CD4-positive, CD25-positive, alpha-beta regulatory T cell (primary cell): Measurements from ENCODE around the gene NSMF. TPM values are rescaled to one million over a fixed set of nuclear protein-coding genes. Genes with fewer than 3 reads are reported as not detected.
A peak's percentile ranks its signal among the peaks of the same experiment; 100 is the strongest.

ENCODE experiments used
- ATAC-seq, 2 donors: fragments of 150-1000 bp; cut with Tn5 transposase; one replicate each; pipeline ENCODE4 v1.10.0; 2021; ENCODE audit warnings: low read depth in 2 of 2, moderate number of reproducible peaks in 2 of 2, moderate library complexity in 1 of 2
- DNase-seq, 3 donors: peaks; one replicate each; pipeline versions ENCODE4 v3.0.0 to v3.0.0-alpha.2; 2012 to 2022; ENCODE audit warnings: mixed read lengths in 1 of 3
- H3K27ac ChIP-seq: one replicate; pipeline ENCODE4 v1.7.0; 2013; ENCODE audit warnings: mild to moderate bottlenecking, low read length; ENCODE audit not compliant: insufficient read depth, poor library complexity, severe bottlenecking
- H3K27me3 ChIP-seq: one replicate; pipeline ENCODE4 v1.7.0; 2013; ENCODE audit warnings: low read length; ENCODE audit not compliant: control insufficient read depth, insufficient read depth
- H3K36me3 ChIP-seq: one replicate; pipeline ENCODE4 v1.7.0; 2013; ENCODE audit warnings: mild to moderate bottlenecking, low read length, moderate library complexity; ENCODE audit not compliant: control insufficient read depth, insufficient read depth
- H3K4me1 ChIP-seq: 2 replicates; pipeline ENCODE4 v1.7.0; 2013; ENCODE audit warnings: mild to moderate bottlenecking, low read length; ENCODE audit not compliant: insufficient read depth, control insufficient read depth, poor library complexity, severe bottlenecking
- H3K4me3 ChIP-seq: one replicate; pipeline ENCODE4 v1.7.0; 2013; ENCODE audit warnings: low read depth, mild to moderate bottlenecking, low read length, moderate library complexity
- H3K9me3 ChIP-seq, 2 experiments: 1 replicate in 1 of 2; 2 replicates in 1 of 2; pipeline ENCODE4 v1.7.0; 2013; ENCODE audit warnings: low read length in 2 of 2, mild to moderate bottlenecking in 1 of 2, moderate library complexity in 1 of 2; ENCODE audit not compliant: control insufficient read depth in 2 of 2
- H3K27ac Mint-ChIP-seq, 3 donors: one replicate each; pipeline ENCODE4 v1.8.0; 2020 to 2022; ENCODE audit warnings: mild to moderate bottlenecking in 3 of 3, mixed read lengths in 3 of 3, moderate library complexity in 2 of 3
- H3K27me3 Mint-ChIP-seq: one replicate; pipeline ENCODE4 v1.8.0; 2022; ENCODE audit warnings: mild to moderate bottlenecking, mixed read lengths
- H3K36me3 Mint-ChIP-seq: one replicate; pipeline ENCODE4 v1.8.0; 2020; ENCODE audit warnings: mixed read lengths
- H3K4me1 Mint-ChIP-seq, 4 donors: one replicate each; pipeline ENCODE4 v1.8.0; 2020 to 2022; ENCODE audit warnings: mixed read lengths in 4 of 4, mild to moderate bottlenecking in 1 of 4
- H3K4me3 Mint-ChIP-seq, 4 donors: one replicate each; pipeline ENCODE4 v1.8.0; 2020 to 2022; ENCODE audit warnings: mild to moderate bottlenecking in 4 of 4, mixed read lengths in 4 of 4, moderate library complexity in 3 of 4
- H3K9me3 Mint-ChIP-seq, 7 donors: one replicate each; pipeline ENCODE4 v1.8.0; 2020 to 2022; ENCODE audit warnings: mixed read lengths in 7 of 7, mild to moderate bottlenecking in 3 of 7, moderate library complexity in 2 of 7
- polyA plus RNA-seq, 4 donors: library from polyadenylated mRNA; unstranded; fragments of 300-500 nt; fragmentation: Illumina TruSeq; gene quantifications; one replicate each; pipeline ENCODE4 v1.2.3, GENCODE V29; 2021
- total RNA-seq: library from RNA; stranded (reverse); gene quantifications from one replicate; pipeline ENCODE4 v1.2.3, GENCODE V29; 2022

Gene NSMF
- total and polyA plus RNA-seq, 5 donors from 2014 or later = 9.3 to 109 (median 13.8) TPM

GRCh38 chr9:137456864-137457405, 2.2 kb downstream of the NSMF start:
- H3K27me3 ChIP-seq = no peaks in the 10 kb centered on the region
- Mint-ChIP-seq H3K4me3 (peak overlapping the region; percentile 48 to 84 (median 67)), H3K27me3 (no peaks in the 10 kb centered on the region), H3K4me1 (peaks cover 0 to 58% (median 3%) of the 10 kb centered on the region in 4 donors), H3K9me3 (peaks cover 0 to 1% (median 0%) of the 10 kb centered on the region in 7 donors), H3K27ac (peak overlapping the region in 2 of 3 donors; percentile 20 to 59), H3K36me3 (no peaks in the 10 kb centered on the region)
- H3K27ac ChIP-seq = no peak overlapping the region
- no peak overlapping the region for H3K4me3 ChIP-seq
- H3K9me3 ChIP-seq = no peaks in the 10 kb centered on the region
- ATAC-seq = no peak
- DNase-seq = no peak
- no peaks in the 10 kb centered on the region for H3K36me3 ChIP-seq
- peaks cover 87% of the 10 kb centered on the region for H3K4me1 ChIP-seq

GRCh38 chr9:137456061-137456863, 2.9 kb downstream of the NSMF start:
- ATAC-seq (no peak), DNase-seq (no peak)
- H3K27ac Mint-ChIP-seq = peak overlapping the region in 1 of 3 donors; percentile 69
- Histone ChIP-seq H3K36me3 (no peaks in the 10 kb centered on the region), H3K27ac (no peak overlapping the region), H3K4me1 (peaks cover 86% of the 10 kb centered on the region), H3K27me3 (no peaks in the 10 kb centered on the region), H3K9me3 (no peaks in the 10 kb centered on the region), H3K4me3 (no peak overlapping the region)
- no peaks in the 10 kb centered on the region for H3K27me3 Mint-ChIP-seq
- no peaks in the 10 kb centered on the region for H3K36me3 Mint-ChIP-seq
- H3K4me3 Mint-ChIP-seq = peak overlapping the region; percentile 48 to 84 (median 74)
- H3K4me1 Mint-ChIP-seq = peaks cover 0 to 59% (median 2%) of the 10 kb centered on the region in 4 donors
- no peaks in the 10 kb centered on the region for H3K9me3 Mint-ChIP-seq

- ATAC-seq = no peak
- Mint-ChIP-seq H3K36me3 (no peaks in the 10 kb centered on the region), H3K9me3 (no peaks in the 10 kb centered on the region), H3K27ac (peak overlapping the region in 1 of 3 donors; percentile 69), H3K27me3 (no peaks in the 10 kb centered on the region), H3K4me1 (peaks cover 0 to 54% (median 2%) of the 10 kb centered on the region in 4 donors), H3K4me3 (peak overlapping the region; percentile 21 to 84 (median 46))
- no peak for DNase-seq
- Histone ChIP-seq H3K27ac (no peak overlapping the region), H3K9me3 (no peaks in the 10 kb centered on the region), H3K27me3 (no peaks in the 10 kb centered on the region), H3K4me3 (no peak overlapping the region), H3K4me1 (peaks cover 84% of the 10 kb centered on the region), H3K36me3 (no peaks in the 10 kb centered on the region)
These were observed 3.7 kb downstream of the NSMF start for GRCh38 chr9:137455359-137455991.

GRCh38 chr9:137454597-137455358, 4.4 kb downstream of the NSMF start:
- Histone ChIP-seq H3K27ac (peak overlapping the region; percentile 55), H3K4me3 (no peak overlapping the region), H3K36me3 (no peaks in the 10 kb centered on the region), H3K27me3 (no peaks in the 10 kb centered on the region), H3K4me1 (peaks cover 80% of the 10 kb centered on the region), H3K9me3 (no peaks in the 10 kb centered on the region)
- Mint-ChIP-seq H3K36me3 (no peaks in the 10 kb centered on the region), H3K27ac (no peak overlapping the region), H3K9me3 (no peaks in the 10 kb centered on the region), H3K4me1 (peaks cover 0 to 51% (median 1%) of the 10 kb centered on the region in 4 donors), H3K4me3 (peak overlapping the region; percentile 32 to 84 (median 48)), H3K27me3 (no peaks in the 10 kb centered on the region)
- DNase-seq = no peak
- no peak for ATAC-seq

GRCh38 chr9:137454145-137454596, 5.0 kb downstream of the NSMF start:
- H3K4me1 ChIP-seq = peaks cover 75% of the 10 kb centered on the region
- DNase-seq (peak; percentile 41 to 55 (median 44)), ATAC-seq (peak; percentile 2 to 20)
- Mint-ChIP-seq H3K9me3 (no peaks in the 10 kb centered on the region), H3K27me3 (no peaks in the 10 kb centered on the region), H3K4me1 (peaks cover 0 to 51% (median under 1%) of the 10 kb centered on the region in 4 donors), H3K36me3 (no peaks in the 10 kb centered on the region), H3K4me3 (peak overlapping the region in 3 of 4 donors; percentile 36 to 84 (median 60)), H3K27ac (no peak overlapping the region)
- H3K36me3 ChIP-seq = no peaks in the 10 kb centered on the region
- peak overlapping the region; percentile 55 for H3K27ac ChIP-seq
- H3K9me3 ChIP-seq = no peaks in the 10 kb centered on the region
- H3K4me3 ChIP-seq = no peak overlapping the region
- H3K27me3 ChIP-seq = no peaks in the 10 kb centered on the region

GRCh38 chr9:137453643-137454081, 5.5 kb downstream of the NSMF start:
- Histone ChIP-seq H3K9me3 (no peaks in the 10 kb centered on the region), H3K4me3 (no peak overlapping the region), H3K27ac (peak overlapping the region; percentile 23), H3K36me3 (no peaks in the 10 kb centered on the region), H3K4me1 (peaks cover 74% of the 10 kb centered on the region), H3K27me3 (no peaks in the 10 kb centered on the region)
- H3K27ac Mint-ChIP-seq = no peak overlapping the region
- H3K9me3 Mint-ChIP-seq = no peaks in the 10 kb centered on the region
- H3K4me3 Mint-ChIP-seq = peak overlapping the region; percentile 28 to 78 (median 69)
- ATAC-seq (peak; percentile 58 to 62), DNase-seq (peak; percentile 55 to 75 (median 59))
- no peaks in the 10 kb centered on the region for H3K27me3 Mint-ChIP-seq
- H3K4me1 Mint-ChIP-seq = peaks cover 0 to 55% (median 3%) of the 10 kb centered on the region in 4 donors
- H3K36me3 Mint-ChIP-seq = no peaks in the 10 kb centered on the region
